Nephron progenitor cell (in vitro differentiated cells): ENCODE results near the gene APBA1.

ENCODE experiments used
- DNase-seq: peaks from one replicate; pipeline ENCODE4 v3.0.0; 2021
- H3K27ac Mint-ChIP-seq: 2 replicates; pipeline ENCODE4 v1.8.0; 2021; ENCODE audit warnings: mild to moderate bottlenecking, moderate library complexity, mixed read lengths
- H3K27me3 Mint-ChIP-seq: 2 replicates; pipeline ENCODE4 v1.8.0; 2021; ENCODE audit warnings: mild to moderate bottlenecking, low read depth, mixed read lengths; ENCODE audit not compliant: poor library complexity
- H3K36me3 Mint-ChIP-seq: 2 replicates; pipeline ENCODE4 v1.8.0; 2021; ENCODE audit warnings: low read depth, mixed read lengths
- H3K4me1 Mint-ChIP-seq: 2 replicates; pipeline ENCODE4 v1.8.0; 2021; ENCODE audit warnings: mixed read lengths
- H3K4me3 Mint-ChIP-seq: 2 replicates; pipeline ENCODE4 v1.8.0; 2021; ENCODE audit warnings: mild to moderate bottlenecking, moderate library complexity, mixed read lengths
- H3K9me3 Mint-ChIP-seq: 2 replicates; pipeline ENCODE4 v1.8.0; 2021; ENCODE audit warnings: mild to moderate bottlenecking, moderate library complexity, mixed read lengths
- CTCF ChIP-seq: fragments of 200-600 bp; sonication (generic); IDR thresholded peaks from 2 replicates; pipeline ENCODE4 v1.5.0; 2021; ENCODE audit warnings: antibody characterized with exemption

APBA1 gene

GRCh38 chr9:69611221-69611620 lies 61.0 kb downstream of the APBA1 start:
- Mint-ChIP-seq H3K27ac (no peak overlapping the region), H3K27me3 (no peaks in the 10 kb centered on the region), H3K9me3 (peaks cover 6% of the 10 kb centered on the region), H3K36me3 (no peaks in the 10 kb centered on the region), H3K4me3 (no peak overlapping the region), H3K4me1 (peaks cover 13% of the 10 kb centered on the region)
- DNase-seq: no peak
- TF ChIP-seq CTCF: no peak

GRCh38 chr9:69609156-69609555 lies 63.0 kb downstream of the APBA1 start:
- no peak for TF ChIP-seq CTCF
- no peak for DNase-seq

GRCh38 chr9:69606089-69606488 lies 66.1 kb downstream of the APBA1 start:
- no peak for DNase-seq
- no peak overlapping the region for H3K27ac Mint-ChIP-seq
- no peak overlapping the region for H3K4me3 Mint-ChIP-seq
- peaks cover 6% of the 10 kb centered on the region for H3K27me3 Mint-ChIP-seq
- H3K4me1 Mint-ChIP-seq: peaks cover 10% of the 10 kb centered on the region
- no peak for TF ChIP-seq CTCF
- H3K9me3 Mint-ChIP-seq: peaks cover 10% of the 10 kb centered on the region
- no peaks in the 10 kb centered on the region for H3K36me3 Mint-ChIP-seq

More at GRCh38 chr9:69609156-69609555, 63.0 kb downstream of the APBA1 start:
- peaks cover 10% of the 10 kb centered on the region for H3K9me3 Mint-ChIP-seq
- H3K27ac Mint-ChIP-seq: no peak overlapping the region
- H3K27me3 Mint-ChIP-seq: no peaks in the 10 kb centered on the region
- no peaks in the 10 kb centered on the region for H3K36me3 Mint-ChIP-seq
- H3K4me1 Mint-ChIP-seq: peaks cover 13% of the 10 kb centered on the region
- H3K4me3 Mint-ChIP-seq: no peak overlapping the region

GRCh38 chr9:69605406-69605805 lies 66.8 kb downstream of the APBA1 start:
- H3K4me1 Mint-ChIP-seq: peaks cover 3% of the 10 kb centered on the region
- TF ChIP-seq CTCF: no peak
- peaks cover 6% of the 10 kb centered on the region for H3K27me3 Mint-ChIP-seq
- no peaks in the 10 kb centered on the region for H3K36me3 Mint-ChIP-seq
- peaks cover 10% of the 10 kb centered on the region for H3K9me3 Mint-ChIP-seq
- no peak overlapping the region for H3K27ac Mint-ChIP-seq
- H3K4me3 Mint-ChIP-seq: no peak overlapping the region
- DNase-seq: no peak

- Mint-ChIP-seq H3K27me3 (peaks cover 6% of the 10 kb centered on the region), H3K9me3 (peaks cover 10% of the 10 kb centered on the region), H3K4me3 (no peak overlapping the region), H3K4me1 (no peaks in the 10 kb centered on the region), H3K36me3 (no peaks in the 10 kb centered on the region), H3K27ac (no peak overlapping the region)
- no peak for DNase-seq
- TF ChIP-seq CTCF: no peak
These were observed 67.5 kb downstream of the APBA1 start for GRCh38 chr9:69604568-69605219.

- no peak overlapping the region for H3K4me3 Mint-ChIP-seq
- peaks cover 10% of the 10 kb centered on the region for H3K9me3 Mint-ChIP-seq
- peaks cover 6% of the 10 kb centered on the region for H3K27me3 Mint-ChIP-seq
- no peak for DNase-seq
- no peak overlapping the region for H3K27ac Mint-ChIP-seq
- TF ChIP-seq CTCF: no peak
- H3K4me1 Mint-ChIP-seq: no peaks in the 10 kb centered on the region
- H3K36me3 Mint-ChIP-seq: no peaks in the 10 kb centered on the region
These were observed 68.5 kb downstream of the APBA1 start for GRCh38 chr9:69603656-69604055.
